ENCODE measurements around the gene PDE6A. TPM values are rescaled to one million over a fixed set of nuclear protein-coding genes. Genes with fewer than 3 reads are reported as not detected.

PDE6A gene
- total RNA-seq, 1 experiment from 2014 or later = not detected

DNA sequence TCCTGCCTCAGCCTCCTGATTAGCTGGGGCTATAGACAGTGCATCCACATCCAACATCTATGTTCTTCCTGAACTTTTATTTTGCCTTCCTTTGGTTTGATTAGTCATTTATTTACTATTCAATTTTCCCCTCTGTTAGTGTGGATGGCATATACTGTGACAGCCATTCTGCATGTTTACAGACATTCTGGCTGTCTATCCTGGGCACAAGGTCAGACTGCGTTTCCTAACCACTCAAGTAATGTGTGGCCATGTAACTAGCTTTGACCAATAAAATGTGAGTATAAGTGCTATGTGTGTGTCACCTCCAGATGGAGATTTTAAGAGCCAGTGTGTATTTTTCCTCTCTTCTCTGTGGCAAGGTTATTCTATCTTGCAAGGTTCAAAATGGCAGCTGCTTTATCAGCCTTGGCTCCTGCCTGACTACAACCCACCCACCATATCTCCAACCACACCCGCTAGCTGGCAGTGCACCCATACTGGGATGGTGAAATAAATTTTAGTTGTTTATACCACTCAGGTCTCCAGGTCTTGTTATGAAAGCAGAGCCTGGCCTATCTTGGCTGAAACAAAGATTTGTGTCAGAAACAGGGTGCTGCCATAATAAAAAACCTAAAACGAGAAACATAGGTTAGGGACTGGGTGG is 32.2 kb downstream of the PDE6A start (continued):
- TF ChIP-seq, protein P1, sequence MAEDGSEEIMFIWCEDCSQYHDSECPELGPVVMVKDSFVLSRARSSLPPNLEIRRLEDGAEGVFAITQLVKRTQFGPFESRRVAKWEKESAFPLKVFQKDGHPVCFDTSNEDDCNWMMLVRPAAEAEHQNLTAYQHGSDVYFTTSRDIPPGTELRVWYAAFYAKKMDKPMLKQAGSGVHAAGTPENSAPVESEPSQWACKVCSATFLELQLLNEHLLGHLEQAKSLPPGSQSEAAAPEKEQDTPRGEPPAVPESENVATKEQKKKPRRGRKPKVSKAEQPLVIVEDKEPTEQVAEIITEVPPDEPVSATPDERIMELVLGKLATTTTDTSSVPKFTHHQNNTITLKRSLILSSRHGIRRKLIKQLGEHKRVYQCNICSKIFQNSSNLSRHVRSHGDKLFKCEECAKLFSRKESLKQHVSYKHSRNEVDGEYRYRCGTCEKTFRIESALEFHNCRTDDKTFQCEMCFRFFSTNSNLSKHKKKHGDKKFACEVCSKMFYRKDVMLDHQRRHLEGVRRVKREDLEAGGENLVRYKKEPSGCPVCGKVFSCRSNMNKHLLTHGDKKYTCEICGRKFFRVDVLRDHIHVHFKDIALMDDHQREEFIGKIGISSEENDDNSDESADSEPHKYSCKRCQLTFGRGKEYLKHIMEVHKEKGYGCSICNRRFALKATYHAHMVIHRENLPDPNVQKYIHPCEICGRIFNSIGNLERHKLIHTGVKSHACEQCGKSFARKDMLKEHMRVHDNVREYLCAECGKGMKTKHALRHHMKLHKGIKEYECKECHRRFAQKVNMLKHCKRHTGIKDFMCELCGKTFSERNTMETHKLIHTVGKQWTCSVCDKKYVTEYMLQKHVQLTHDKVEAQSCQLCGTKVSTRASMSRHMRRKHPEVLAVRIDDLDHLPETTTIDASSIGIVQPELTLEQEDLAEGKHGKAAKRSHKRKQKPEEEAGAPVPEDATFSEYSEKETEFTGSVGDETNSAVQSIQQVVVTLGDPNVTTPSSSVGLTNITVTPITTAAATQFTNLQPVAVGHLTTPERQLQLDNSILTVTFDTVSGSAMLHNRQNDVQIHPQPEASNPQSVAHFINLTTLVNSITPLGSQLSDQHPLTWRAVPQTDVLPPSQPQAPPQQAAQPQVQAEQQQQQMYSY (CRISPR knock-in tag; IDR thresholded peaks at IDR 0.05) = no peak
- no peak for TF ChIP-seq TCF7 (CRISPR knock-in tag; IDR thresholded peaks at IDR 0.05; ENCODE audit: low read depth)
- no peak for TF ChIP-seq GRHL2 (CRISPR knock-in tag; IDR thresholded peaks at IDR 0.05; ENCODE audit: insufficient replicate concordance, severe bottlenecking)
- no peak for TF ChIP-seq ZNF263 (CRISPR knock-in tag; IDR thresholded peaks at IDR 0.05; ENCODE audit: low read depth)

DNA sequence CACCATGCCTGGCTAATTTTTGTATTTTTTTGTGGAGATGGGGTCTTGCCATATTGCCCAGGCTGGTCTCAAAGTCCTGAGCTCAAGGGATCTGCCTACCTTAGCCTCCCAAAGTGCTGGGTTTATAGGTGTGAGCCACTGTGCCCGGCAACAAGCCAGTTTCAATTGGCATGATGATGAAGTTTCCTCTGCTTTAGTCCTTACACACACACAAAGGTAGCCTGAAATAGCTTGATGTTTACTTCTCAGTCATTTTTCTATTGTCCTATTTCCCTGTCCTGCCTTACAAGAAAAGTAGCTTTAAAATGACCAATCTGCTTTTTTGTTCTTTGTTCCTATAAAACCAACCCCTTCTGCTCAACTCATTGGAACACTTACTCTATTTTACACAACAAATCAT is 33.6 kb downstream of the PDE6A start:
- Mint-ChIP-seq H3K9me3 (no peaks in the 10 kb centered on the region), H3K4me3 (no peak overlapping the region), H3K4me1 (peaks cover 7% of the 10 kb centered on the region), H3K27me3 (ENCODE audit: low read depth) (no peaks in the 10 kb centered on the region), H3K27ac (no peak overlapping the region), H3K36me3 (no peaks in the 10 kb centered on the region)
- DNase-seq (ENCODE audit: low spot score) (no peak), ATAC-seq (no peak)
- ChIA-PET CTCF (interaction anchor here (1.6 kb wide), 1 partner anchor 9 kb away, joined by 6 read pairs; no protein-coding TSS in a partner anchor), POLR2A (no interaction called here)
- TF ChIP-seq FOXP1 (CRISPR knock-in tag; IDR thresholded peaks at IDR 0.05; ENCODE audit: borderline replicate concordance) = no peak
- TF ChIP-seq, protein P2, sequence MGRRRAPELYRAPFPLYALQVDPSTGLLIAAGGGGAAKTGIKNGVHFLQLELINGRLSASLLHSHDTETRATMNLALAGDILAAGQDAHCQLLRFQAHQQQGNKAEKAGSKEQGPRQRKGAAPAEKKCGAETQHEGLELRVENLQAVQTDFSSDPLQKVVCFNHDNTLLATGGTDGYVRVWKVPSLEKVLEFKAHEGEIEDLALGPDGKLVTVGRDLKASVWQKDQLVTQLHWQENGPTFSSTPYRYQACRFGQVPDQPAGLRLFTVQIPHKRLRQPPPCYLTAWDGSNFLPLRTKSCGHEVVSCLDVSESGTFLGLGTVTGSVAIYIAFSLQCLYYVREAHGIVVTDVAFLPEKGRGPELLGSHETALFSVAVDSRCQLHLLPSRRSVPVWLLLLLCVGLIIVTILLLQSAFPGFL (CRISPR knock-in tag; IDR thresholded peaks at IDR 0.05; ENCODE audit: borderline replicate concordance) = no peak
- TF ChIP-seq MYBL2 (CRISPR knock-in tag; IDR thresholded peaks at IDR 0.05) = no peak
- TF ChIP-seq, protein P3, sequence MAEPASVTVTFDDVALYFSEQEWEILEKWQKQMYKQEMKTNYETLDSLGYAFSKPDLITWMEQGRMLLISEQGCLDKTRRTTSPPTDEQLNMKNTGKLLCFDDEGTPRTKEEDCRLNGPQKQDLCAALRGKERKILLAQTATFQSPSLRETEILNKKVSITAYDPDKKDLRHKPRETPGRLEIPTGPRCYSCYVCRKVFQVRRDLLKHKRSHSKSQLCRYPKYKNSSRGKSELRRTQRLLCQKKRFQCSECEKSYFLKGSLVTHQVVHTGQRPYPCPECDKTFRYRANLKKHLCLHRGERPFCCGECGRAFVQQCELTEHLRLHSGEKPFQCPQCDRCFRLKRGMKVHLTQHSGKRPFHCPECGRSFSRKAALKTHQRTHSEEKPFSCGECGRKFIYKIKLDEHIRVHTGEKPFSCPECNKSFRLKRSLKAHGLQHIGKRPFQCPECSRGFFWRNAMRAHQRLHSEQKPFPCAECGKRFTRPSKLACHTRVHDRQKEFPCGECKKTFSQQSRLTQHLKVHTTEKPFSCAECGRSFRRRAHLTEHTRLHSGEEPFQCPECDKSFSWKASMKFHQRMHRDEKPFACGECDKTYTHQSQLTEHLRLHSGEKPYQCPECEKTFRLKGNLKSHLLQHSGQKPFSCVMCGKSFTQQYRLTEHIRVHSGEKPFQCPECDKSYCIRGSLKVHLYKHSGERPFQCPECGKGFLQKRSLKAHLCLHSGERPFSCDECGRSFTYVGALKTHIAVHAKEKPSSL (CRISPR knock-in tag; conservative IDR thresholded peaks at IDR 0.05) = no peak
- no peak for TF ChIP-seq MXD4 (CRISPR knock-in tag; IDR thresholded peaks at IDR 0.05; ENCODE audit: borderline replicate concordance)
- TF ChIP-seq ZNF219 (CRISPR knock-in tag; IDR thresholded peaks at IDR 0.05; ENCODE audit: borderline replicate concordance) = no peak
- TF ChIP-seq, protein P4, sequence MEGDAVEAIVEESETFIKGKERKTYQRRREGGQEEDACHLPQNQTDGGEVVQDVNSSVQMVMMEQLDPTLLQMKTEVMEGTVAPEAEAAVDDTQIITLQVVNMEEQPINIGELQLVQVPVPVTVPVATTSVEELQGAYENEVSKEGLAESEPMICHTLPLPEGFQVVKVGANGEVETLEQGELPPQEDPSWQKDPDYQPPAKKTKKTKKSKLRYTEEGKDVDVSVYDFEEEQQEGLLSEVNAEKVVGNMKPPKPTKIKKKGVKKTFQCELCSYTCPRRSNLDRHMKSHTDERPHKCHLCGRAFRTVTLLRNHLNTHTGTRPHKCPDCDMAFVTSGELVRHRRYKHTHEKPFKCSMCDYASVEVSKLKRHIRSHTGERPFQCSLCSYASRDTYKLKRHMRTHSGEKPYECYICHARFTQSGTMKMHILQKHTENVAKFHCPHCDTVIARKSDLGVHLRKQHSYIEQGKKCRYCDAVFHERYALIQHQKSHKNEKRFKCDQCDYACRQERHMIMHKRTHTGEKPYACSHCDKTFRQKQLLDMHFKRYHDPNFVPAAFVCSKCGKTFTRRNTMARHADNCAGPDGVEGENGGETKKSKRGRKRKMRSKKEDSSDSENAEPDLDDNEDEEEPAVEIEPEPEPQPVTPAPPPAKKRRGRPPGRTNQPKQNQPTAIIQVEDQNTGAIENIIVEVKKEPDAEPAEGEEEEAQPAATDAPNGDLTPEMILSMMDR (IDR thresholded peaks at IDR 0.05) = no peak
- no peak for TF ChIP-seq TEAD4 (CRISPR knock-in tag; IDR thresholded peaks at IDR 0.05)

DNA sequence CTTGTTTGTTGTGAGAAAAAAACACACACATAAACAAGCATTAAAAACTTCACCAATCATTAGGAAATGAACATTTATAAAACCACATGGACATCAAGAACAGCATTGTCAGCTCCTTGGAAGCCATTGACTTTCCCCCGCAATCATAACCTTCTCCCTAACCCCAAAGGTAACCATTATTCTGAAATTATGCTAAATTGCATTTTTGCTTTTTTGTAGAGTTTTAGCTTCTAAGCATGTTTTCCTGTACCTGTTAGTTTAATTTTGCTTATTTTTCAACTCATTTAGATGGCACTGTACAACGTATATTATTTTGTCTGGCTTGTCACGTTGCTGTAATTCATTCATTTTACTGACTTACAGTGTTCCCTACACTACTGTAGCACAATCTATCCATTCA is 36.8 kb downstream of the PDE6A start:
- Mint-ChIP-seq H3K36me3 (no peaks in the 10 kb centered on the region), H3K9me3 (no peaks in the 10 kb centered on the region), H3K27ac (no peak overlapping the region), H3K4me1 (no peaks in the 10 kb centered on the region), H3K27me3 (ENCODE audit: low read depth) (no peaks in the 10 kb centered on the region), H3K4me3 (no peak overlapping the region)
- ChIA-PET POLR2A (no interaction called here), CTCF (interaction anchor here (0.6 kb wide), 1 partner anchor 83 kb away, joined by 3 read pairs; no protein-coding TSS in a partner anchor)
- ATAC-seq (no peak), DNase-seq (ENCODE audit: low spot score) (no peak)
- no peak for TF ChIP-seq ZNF317 (CRISPR knock-in tag; IDR thresholded peaks at IDR 0.05; ENCODE audit: borderline replicate concordance, low read depth)
- TF ChIP-seq GRHL2 (CRISPR knock-in tag; IDR thresholded peaks at IDR 0.05; ENCODE audit: insufficient replicate concordance, severe bottlenecking) = no peak
- no peak for TF ChIP-seq NR3C1 (CRISPR knock-in tag; conservative IDR thresholded peaks at IDR 0.05; ENCODE audit: low read depth)
- no peak for TF ChIP-seq RELA (CRISPR knock-in tag; IDR thresholded peaks at IDR 0.05; ENCODE audit: borderline replicate concordance)
- TF ChIP-seq ETV6 (CRISPR knock-in tag; IDR thresholded peaks at IDR 0.05) = no peak
- TF ChIP-seq SMAD3 (CRISPR knock-in tag; IDR thresholded peaks at IDR 0.05; ENCODE audit: borderline replicate concordance) = no peak
- no peak for TF ChIP-seq SMAD4 (CRISPR knock-in tag; IDR thresholded peaks at IDR 0.05)
- TF ChIP-seq, protein P5, sequence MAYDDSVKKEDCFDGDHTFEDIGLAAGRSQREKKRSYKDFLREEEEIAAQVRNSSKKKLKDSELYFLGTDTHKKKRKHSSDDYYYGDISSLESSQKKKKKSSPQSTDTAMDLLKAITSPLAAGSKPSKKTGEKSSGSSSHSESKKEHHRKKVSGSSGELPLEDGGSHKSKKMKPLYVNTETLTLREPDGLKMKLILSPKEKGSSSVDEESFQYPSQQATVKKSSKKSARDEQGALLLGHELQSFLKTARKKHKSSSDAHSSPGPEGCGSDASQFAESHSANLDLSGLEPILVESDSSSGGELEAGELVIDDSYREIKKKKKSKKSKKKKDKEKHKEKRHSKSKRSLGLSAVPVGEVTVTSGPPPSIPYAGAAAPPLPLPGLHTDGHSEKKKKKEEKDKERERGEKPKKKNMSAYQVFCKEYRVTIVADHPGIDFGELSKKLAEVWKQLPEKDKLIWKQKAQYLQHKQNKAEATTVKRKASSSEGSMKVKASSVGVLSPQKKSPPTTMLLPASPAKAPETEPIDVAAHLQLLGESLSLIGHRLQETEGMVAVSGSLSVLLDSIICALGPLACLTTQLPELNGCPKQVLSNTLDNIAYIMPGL (CRISPR knock-in tag; IDR thresholded peaks at IDR 0.05) = no peak
- TF ChIP-seq ZNF121 (CRISPR knock-in tag; IDR thresholded peaks at IDR 0.05) = no peak

Measured in WTC11 (cell line).